HG02571 (cell line): Measurements from ENCODE around the gene CFL1.
"Not testable (repeated sequence)": the region's sequence is repeated elsewhere in the genome, so short reads cannot be mapped to it uniquely, and the experiment has no call there.

Source experiments
- ATAC-seq: cut with Tn5 transposase; IDR thresholded peaks from one replicate; pipeline ENCODE4 v1.9.1; 2021; ENCODE audit warnings: mild to moderate bottlenecking, moderate library complexity; ENCODE audit not compliant: unreplicated experiment

CFL1 gene

DNA sequence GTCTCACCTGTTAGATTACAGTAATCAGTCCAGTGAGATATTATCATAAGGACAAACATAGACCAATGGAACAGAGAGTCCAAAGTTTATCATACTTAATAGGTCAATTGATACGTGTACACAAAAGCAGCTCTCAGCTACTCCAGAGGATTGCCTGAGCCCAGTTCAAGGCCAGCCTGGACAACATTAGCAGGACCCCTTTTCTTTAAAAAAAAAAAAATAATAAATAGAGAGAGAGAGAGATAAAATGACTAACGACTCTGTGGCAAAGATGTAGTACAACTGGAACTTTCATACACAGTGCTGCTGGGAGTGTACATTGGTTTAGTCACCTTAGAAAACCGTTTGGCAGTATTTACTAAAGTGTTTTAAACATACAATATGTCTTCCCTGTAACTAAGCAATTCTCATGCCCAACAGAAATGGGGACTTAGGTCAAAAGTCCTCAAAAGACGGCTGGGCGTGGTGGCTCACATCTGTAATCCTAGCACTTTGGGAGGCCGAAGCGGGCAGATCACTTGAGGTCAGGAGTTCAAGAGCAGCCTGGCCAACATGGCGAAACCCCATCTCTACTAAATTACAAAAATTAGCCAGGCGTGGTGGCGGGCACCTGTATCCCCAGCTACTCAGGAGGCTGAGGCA is 13.6 kb downstream of the CFL1 start:
- ATAC-seq, result no peak

DNA sequence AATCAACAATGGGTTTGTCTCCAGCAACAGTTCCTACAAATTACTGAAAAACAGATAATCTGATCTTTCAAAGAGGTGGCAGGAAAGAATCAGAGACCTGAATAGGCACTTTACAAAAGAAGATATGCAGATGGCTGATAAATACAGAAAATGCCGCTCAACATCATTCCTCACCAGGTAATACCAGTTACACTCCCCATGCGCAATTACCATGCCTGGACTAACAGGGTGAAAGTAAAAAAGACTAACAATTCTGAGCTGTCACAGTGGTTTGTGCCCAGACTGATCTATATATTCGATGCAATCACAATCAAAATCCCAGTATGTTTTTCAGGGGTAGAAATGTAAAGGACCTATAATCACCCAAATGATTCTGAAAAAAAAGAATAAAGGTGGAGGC is 14.2 kb downstream of the CFL1 start:
- ATAC-seq, result no peak

DNA sequence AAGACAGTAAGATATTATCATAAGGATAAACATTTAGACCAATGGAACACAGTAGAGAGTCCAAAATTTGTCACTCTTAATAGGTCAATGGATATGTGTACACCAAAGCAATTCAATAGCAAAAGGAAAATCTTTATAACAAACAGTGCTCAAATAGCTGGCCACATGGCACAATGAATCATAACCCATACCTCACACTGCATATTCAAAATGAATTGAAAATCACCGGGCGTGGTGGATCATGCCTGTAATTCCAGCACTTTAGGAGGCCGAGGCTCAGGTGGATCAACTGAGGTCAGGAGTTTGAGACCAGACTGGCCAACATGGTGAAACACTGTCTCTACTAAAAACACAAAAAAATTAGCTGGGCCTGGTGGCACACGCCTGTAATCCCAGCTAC is 15.8 kb downstream of the CFL1 start:
- ATAC-seq, result no peak

DNA sequence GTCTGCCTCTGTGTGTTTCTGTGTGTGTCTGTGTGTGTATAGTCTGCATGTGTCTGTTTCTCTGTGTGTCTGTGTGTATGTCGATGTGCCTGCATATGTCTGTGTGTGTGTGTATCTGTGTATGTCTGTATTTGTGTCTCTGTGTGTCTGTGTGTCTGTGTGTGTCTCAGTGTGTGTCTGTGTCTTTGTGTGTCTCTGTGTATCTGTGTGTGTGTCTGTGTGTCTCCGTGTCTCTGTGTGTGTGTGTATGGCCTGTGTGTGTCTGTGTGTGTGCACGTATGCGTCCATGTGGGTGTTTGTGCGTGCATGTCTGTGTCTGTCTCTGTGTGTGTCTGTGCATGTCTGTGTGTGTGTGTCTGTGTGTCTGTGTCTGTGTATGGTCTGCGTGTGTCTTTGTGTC is 23.8 kb downstream of the CFL1 start:
- no peak for ATAC-seq

DNA sequence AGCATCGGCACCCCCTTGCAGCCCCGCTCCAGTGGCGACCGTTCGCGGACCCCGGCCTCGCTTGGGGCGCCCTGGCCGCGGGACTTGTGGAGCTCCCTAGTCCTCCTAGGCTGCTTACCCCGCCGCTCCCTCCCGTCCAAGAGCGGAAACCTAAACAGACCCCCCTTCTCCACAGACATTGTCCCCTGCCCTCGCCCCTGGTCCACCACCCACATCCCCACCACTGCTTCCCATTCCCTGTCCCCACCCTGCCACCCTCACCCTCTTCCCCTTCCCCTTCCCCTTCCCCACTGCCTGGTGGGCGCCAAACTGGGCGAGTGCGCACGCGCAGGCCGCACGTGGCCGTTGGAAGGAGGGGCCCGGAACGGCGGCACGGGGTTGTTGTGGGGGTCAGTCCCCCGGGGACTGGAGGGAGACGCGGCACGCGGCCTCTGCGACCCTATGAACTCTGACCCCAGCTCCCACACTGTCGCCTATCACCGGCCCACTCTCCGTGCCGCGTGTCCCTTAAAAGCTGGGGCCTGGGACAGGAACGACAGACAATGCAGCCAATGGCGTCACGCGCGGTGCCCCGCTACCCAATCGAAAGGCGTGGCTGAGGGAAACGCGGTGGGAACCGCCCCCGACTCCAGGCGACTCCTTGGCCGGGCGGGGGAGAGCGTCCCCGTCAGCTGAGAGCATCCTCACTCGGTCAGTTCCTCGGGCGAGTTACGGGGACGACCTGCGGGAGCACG is 24.5 kb downstream of the CFL1 start, which contains the start of gene SNX32:
Gene SNX32 (plus strand): TSS at position 667 of the 734 bp plus-strand sequence. CDS start 103 bp downstream, outside the sequence.
- ATAC-seq, result peak; percentile 81

- not testable (repeated sequence) for ATAC-seq
These were observed 25.7 kb downstream of the CFL1 start for GRCh38 chr11:65832231-65832630.

- no peak for ATAC-seq
These were observed 28.5 kb downstream of the CFL1 start for GRCh38 chr11:65829459-65829858.

DNA sequence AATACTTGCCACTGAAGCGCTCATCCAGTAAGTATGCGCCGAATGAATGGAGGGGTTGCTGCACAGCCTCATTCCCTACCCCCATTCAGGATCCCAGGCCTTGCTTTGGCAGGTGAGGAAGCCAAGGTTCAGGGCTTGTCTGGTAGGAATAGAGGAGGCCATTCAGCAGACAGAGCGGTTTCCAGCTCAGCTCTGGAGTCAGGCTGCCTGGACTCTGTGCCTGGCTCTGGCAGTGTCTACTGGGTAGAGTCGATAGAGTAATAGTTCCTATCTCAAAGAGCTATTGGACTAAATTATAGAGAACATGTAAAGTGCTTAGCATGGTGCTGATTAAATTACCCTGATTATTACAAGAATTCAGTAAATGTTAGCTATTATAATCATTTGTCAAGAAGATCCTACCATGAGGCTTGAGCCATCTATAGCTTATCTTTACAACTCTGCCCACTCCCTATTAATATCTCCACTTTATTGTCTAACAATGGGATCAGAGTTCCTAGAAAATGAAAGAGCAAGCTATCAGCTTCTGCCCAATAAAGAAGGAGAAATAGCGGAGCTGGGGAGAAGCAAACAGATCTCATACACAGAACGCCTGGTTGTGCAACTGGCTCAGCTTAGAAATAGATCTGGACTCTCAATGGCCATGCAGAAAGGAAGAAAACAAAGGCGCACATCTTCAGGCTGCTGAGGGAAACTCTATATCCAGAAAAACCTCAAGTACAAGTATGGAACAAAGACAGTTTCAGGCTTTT is 30.8 kb downstream of the CFL1 start:
- no peak for ATAC-seq

GRCh38 chr11:65822776-65823528 is 35.0 kb downstream of the CFL1 start:
- ATAC-seq, result no peak

DNA sequence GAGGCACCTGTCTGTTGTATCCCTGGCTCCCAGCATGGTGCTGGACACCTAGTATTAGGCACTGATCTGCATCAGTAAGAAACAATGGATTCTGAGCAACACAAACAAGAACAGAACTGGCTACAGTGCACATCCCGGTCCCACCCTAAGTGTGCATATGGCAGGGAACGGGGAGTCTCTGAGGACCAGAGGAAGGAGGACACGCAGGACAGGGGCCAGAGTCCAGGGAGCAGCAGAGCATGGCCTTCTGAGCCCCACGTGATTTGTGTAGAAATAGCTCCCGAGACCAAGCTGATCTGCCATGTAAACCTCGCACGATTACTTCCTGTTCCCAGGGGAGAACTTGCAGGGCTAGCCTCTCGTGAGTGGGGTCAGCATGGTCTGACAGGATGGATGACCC is 36.9 kb downstream of the CFL1 start:
- no peak for ATAC-seq

DNA sequence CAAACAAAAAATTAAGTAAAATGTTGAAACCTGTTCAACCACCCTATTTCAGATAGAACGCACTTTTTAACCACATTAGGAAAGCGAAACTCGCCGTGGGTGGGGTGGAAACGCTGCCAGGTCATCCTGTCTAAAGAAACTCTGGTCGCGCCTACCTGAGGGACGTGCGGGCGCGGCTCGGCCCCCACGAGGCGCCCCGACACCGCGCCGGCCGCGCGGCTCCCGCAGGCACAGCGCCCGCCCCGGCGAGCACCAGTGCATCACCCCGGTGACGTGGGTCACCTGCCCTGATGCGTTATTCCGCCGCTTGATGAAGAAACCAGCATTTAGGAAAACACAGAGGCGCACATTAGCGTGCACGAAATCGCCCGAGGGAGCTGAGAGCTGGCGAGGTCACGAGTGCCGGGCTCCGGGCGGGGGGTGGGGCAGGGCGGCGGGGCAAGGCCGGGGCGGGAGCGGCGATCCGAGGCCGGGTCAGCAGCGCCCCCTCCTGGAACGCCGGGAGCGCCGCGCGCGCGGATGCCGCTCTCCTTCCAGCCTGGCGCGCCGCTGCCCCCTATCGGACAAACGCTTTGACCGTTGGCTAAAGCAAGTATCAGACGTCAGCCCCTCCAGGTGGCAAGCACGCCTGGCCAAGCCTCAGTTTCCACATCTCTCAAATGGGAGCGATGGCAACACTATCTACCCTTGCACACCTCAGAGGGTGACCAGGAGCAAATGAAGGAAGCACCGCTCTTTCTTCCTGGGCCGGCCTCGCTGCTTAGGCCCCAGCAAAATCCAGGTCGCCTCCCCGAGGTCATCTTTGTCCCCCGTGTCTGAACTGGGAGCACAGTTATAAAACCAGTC is 39.9 kb downstream of the CFL1 start:
- ATAC-seq, result peak; percentile 73

GRCh38 chr11:65817312-65817834 is 40.6 kb downstream of the CFL1 start:
- no peak for ATAC-seq

GRCh38 chr11:65816696-65817095 is 41.3 kb downstream of the CFL1 start:
- no peak for ATAC-seq

DNA sequence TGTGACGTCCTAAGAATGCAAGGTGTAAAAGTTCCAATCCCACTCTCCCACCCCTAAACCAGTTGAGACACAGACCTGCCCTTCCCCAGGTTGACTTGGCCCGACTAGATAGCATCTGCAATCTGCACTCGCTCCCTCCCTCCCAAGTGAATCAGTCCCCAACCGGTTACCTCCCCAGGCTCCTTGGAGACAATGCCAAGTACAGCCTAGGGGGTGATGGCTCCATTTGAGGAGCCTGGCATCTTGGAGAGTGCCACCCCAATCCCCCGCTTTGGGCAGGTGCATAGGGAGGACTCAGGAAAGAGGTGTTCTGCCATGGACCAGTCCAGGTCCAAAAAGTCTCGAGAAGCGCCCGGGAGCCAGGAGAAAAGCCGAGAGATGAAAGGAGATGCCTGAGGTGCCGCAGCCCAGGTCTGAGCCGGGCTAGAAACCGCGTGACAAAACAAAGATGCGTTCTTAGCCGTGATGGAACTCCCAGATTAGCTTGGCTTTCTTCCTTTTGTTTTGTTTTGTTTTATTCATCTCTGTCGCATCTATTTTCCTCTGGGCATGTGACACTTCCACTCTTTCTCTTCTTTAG is 42.9 kb downstream of the CFL1 start:
- no peak for ATAC-seq

DNA sequence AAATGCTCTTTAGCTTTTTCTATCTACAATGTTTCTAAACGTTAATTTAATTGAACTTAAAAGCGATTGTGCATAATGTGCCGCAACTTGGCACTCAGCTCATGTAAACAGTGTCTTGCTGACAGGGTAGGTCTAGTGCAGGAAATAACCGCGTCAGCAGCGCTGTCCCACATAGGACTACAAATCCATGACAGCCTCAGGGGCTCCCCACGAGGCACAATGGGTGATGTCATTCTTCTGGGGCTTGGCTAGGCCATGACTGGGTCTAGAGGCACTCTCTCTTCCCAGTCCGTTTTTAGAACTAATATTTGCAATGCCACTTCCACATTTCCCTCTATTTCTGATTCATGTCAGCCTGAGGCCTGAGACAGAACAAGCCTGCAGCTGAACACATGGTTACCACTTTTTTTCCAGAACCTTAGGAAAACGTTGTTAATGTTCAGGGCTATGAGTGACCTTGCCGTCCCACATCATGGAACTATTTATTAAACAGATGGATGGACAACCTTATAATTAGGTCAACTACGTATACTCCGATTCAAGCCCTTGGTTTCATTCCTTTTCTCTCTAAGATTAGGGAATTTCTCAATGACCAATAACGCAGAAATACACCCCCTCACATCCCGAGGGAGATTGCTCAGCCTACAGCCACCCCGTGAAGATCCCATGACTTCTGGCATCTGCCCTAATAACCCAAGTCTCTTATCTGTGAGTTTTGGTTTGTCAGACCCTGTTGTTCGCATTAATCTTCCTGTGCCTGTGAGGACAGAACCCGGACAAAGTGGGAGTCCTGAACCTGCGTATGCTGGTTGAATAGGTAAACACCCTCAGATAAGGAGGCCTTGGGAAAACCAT is 43.6 kb downstream of the CFL1 start:
- ATAC-seq, result no peak

GRCh38 chr11:65811764-65812475 is 46.1 kb downstream of the CFL1 start:
- no peak for ATAC-seq

DNA sequence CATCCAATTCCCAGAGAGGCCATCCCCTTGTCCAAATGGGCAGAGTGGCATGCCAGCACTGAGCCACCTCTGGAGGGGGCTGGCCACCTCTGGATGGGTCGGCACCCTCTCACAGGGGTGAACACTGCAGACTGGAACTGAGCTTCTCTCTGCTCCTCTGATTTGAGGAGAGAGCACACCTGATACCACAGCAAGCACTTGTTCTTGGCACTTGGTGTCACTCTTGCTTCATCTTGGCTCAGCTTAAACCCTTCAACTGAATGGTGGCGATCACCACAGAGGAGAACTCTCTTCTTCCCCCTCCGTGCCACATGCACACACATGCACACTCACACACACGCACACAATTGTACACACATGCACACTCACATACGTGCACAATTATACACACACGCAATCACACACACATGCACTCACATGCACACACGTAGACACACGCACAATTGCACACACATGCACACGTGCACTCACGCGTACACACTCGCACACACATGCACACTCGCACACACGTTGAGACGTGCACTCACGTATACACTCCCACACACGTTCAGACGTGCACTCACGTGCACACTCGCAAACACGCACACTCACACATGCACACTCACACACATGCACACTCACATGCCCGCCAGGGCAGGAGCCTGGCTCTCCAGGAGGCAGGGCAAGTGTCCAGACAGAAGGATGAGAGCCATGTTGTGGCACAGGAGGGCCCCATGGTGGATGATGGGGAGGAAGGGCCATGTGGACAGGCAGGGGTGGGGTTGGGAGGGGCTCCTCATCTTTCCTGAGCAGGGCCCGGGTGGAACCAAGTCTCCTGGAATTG is 47.7 kb downstream of the CFL1 start:
- ATAC-seq, result no peak
